GM18868 (cell line): Measurements from ENCODE around the gene SLC5A3.

Source experiments
- ATAC-seq: cut with Tn5 transposase; IDR thresholded peaks from one replicate; pipeline ENCODE4 v1.9.1; 2021; ENCODE audit warnings: mild to moderate bottlenecking, moderate library complexity; ENCODE audit not compliant: unreplicated experiment

SLC5A3 gene

GRCh38 chr21:34094949-34095348 lies 21.6 kb downstream of the SLC5A3 start:
- no peak for ATAC-seq

- no peak for ATAC-seq
Observed at GRCh38 chr21:34097442-34097841, 24.1 kb downstream of the SLC5A3 start.

- no peak for ATAC-seq
Observed at GRCh38 chr21:34100337-34100736, 27.0 kb downstream of the SLC5A3 start.

GRCh38 chr21:34100790-34101189 lies 27.4 kb downstream of the SLC5A3 start:
- ATAC-seq, result no peak

GRCh38 chr21:34105947-34106541 lies 32.7 kb downstream of the SLC5A3 start:
- ATAC-seq, result no peak

- no peak for ATAC-seq
Observed at GRCh38 chr21:34107606-34108005, 34.2 kb downstream of the SLC5A3 start.

- no peak for ATAC-seq
Observed at GRCh38 chr21:34109075-34109474, 35.7 kb downstream of the SLC5A3 start.

GRCh38 chr21:34110594-34111202 lies 37.3 kb downstream of the SLC5A3 start:
- no peak for ATAC-seq

GRCh38 chr21:34112316-34113033 lies 39.1 kb downstream of the SLC5A3 start:
- ATAC-seq, result no peak

GRCh38 chr21:34113842-34114241 lies 40.5 kb downstream of the SLC5A3 start:
- no peak for ATAC-seq

- ATAC-seq, result no peak
Observed at GRCh38 chr21:34115160-34115559, 41.8 kb downstream of the SLC5A3 start.

- ATAC-seq, result no peak
Observed at GRCh38 chr21:34116569-34116968, 43.2 kb downstream of the SLC5A3 start.

- ATAC-seq, result no peak
Observed at GRCh38 chr21:34120867-34121266, 47.5 kb downstream of the SLC5A3 start.

GRCh38 chr21:34122047-34122446 lies 48.7 kb downstream of the SLC5A3 start:
- ATAC-seq, result no peak
